HL-60/S4 treated with retinoic acid at 250 ng/mL for 4 days and 3 days (cell line): ENCODE results near the gene STARD5.

ENCODE experiments used
- in situ Hi-C: fragments of 300-500 bp; cut with MboI; formaldehyde crosslinking; loops from 2 replicates; pipeline ENCODE4 v1.7.0; 2022; ENCODE audit warnings: low sequenced_read_pairs

Gene STARD5

DNA sequence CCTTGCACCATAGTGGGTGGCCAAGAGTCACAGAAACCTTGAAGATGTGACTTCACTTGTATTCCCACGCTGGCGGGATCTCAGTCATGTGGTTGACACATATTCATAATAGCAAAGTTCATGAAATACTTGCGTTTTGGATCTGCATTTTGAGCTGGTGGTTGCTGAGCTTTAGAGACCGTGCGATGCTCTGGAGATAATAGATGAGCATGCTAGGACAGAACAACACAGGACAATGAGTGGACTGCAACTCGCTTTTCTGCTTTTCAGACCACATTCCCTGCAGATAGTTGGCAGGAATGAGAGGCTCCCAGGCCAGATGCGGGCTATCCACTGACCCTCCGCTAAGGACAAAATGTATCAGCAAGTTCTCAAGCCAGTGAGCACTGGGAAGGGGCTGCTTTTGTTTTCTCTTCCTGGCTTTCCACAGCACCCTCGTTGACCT lies 13.8 kb upstream of the STARD5 start:
- in situ Hi-C loops = no loop called here

DNA sequence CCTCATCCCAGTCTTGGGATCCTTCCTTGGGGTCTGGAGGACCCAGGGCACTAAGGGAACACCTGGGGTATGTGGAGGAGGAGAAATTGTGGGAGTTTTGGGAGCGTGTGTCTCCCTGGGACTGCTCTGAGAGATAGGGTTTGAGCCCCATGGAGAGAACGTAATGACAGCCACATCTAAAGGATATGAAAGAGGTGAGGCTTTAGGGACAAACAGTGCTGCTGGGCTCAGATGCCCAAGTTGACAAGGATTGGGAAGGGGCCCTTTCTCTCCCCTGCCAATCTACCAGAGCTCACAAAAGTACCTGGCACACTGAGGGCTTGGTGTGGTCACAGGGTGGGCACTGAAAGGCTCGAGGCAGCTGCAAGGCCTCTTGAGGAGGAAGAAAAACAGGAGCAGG lies 13.3 kb upstream of the STARD5 start:
- in situ Hi-C loops = no loop called here

DNA sequence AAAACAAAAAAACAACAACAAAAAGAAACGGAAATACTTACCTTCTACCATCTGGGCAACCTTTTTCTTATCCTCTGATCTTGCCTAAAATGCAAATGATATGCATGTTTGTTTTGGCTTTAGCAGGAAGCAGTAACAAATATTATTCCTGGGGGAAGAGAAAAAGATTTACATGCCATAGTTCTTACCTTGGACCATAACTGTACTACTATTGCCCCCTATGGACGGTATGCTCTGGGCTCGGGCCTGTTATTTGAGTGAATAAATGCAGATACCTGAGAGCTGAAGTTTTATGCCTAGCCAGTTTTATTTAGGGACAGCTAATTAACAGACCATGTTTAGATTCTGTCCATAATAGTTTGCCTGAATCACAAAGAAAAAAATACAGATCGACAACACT lies 12.6 kb upstream of the STARD5 start:
- in situ Hi-C loops = no loop called here

GRCh38 chr15:81335631-81336030 lies 11.7 kb upstream of the STARD5 start:
- in situ Hi-C loops = no loop called here

GRCh38 chr15:81334768-81335435 lies 11.0 kb upstream of the STARD5 start:
- in situ Hi-C loops = loop anchor here (5.0 kb wide), 1 partner anchor 38 kb away; no protein-coding TSS in a partner anchor

GRCh38 chr15:81333363-81333762 lies 9.4 kb upstream of the STARD5 start:
- in situ Hi-C loops = loop anchor here (5.0 kb wide), 1 partner anchor 36 kb away; no protein-coding TSS in a partner anchor

- in situ Hi-C loops = loop anchor here (5.0 kb wide), 1 partner anchor 35 kb away; no protein-coding TSS in a partner anchor
Observed at GRCh38 chr15:81332326-81332725, 8.4 kb upstream of the STARD5 start.

- in situ Hi-C loops = loop anchor here (5.0 kb wide), 1 partner anchor 34 kb away; no protein-coding TSS in a partner anchor
Observed at GRCh38 chr15:81331600-81331999, 7.7 kb upstream of the STARD5 start.

GRCh38 chr15:81331141-81331540 lies 7.2 kb upstream of the STARD5 start:
- in situ Hi-C loops = loop anchor here (5.0 kb wide), 1 partner anchor 34 kb away; no protein-coding TSS in a partner anchor

DNA sequence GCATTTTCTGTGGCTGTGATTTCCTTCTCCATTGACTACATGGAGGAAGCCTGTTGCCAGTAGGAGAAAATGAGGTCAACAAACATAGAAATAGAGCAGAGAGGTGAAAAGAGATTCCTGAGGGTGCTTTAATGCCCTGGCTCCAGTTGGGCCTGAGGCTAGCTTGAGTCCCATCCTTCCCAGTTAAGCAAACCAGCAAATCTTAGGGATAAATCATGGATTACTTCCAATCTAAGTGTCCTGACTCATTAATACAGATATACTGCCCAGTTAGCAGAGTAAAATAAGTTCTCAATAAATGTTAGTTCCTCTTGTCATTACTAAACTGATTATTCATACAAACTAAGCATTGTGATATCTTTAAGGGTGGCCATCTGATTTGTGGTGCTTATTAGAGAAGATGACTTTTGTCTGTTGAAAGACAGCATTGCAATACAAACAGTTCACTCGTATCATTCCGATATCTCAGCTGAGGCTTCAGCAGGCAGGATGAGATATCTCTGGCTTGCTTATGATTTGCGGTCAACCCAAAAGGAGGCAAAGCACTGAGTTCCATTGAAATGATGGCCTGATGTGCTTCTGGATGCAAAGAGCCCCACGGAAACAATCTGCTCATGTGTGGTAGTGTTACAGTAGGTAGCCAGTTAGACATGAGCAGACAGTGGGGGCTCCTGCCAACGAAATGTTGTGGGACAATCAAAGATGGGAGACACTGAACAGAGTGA lies 6.6 kb upstream of the STARD5 start:
- in situ Hi-C loops = loop anchor here (5.0 kb wide), 1 partner anchor 33 kb away; no protein-coding TSS in a partner anchor

GRCh38 chr15:81329446-81329845 lies 5.5 kb upstream of the STARD5 start:
- in situ Hi-C loops = no loop called here

DNA sequence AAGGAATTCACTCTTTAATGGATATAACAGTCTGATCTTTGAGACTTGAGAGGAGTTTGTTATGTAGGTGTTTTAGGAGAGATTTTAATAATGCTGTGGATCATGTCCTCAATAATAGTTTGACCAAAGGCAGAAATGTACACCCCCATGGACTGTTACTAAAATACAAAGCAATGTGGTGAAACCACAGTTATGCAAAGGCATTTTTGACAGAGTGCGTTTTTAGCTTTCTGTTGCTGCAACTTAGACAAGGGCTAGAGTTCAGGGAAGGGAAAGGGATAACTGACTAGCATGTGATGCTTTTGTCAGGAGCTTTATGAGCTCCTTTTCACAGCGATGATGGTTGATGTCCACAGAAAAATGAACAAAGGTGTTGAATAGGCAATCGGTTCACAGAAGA lies 3.6 kb upstream of the STARD5 start:
- in situ Hi-C loops = no loop called here

DNA sequence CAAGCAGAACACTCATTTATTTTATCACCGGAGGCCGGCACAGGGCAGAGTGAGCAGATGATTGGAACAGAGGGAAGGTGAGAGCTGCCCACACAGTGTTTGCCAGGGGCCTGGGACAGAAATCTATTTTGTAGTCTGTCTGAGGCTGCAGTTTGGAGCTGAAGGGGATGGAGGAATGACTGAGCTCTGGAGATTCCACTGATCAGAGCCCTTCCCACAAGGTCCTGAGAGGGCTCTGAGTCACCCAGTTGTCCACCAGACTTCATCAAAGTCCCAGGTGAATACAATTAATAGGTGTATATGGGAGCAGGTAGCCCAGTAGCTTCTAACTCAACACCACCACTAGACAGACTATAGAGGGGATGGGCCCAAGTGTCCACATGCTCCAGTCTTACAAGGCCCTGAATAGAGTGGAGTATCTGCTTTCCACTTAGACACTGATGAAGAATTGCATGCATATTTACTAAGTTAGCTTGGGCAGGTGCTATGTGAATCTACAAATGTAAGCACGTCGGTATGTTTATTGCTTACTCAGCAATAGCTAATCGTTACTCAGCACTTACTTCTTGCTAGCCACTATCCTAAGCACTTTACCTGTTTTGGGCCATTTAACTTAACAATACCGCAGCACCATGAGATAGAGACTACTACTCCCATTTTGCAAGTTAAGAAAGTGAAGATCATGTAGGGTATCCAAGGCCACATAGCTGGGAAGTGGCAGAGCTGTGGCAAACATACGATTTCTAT lies 2.7 kb upstream of the STARD5 start:
- in situ Hi-C loops = no loop called here

- in situ Hi-C loops = no loop called here
Observed at GRCh38 chr15:81323559-81323943, 390 bp downstream of the STARD5 start.

DNA sequence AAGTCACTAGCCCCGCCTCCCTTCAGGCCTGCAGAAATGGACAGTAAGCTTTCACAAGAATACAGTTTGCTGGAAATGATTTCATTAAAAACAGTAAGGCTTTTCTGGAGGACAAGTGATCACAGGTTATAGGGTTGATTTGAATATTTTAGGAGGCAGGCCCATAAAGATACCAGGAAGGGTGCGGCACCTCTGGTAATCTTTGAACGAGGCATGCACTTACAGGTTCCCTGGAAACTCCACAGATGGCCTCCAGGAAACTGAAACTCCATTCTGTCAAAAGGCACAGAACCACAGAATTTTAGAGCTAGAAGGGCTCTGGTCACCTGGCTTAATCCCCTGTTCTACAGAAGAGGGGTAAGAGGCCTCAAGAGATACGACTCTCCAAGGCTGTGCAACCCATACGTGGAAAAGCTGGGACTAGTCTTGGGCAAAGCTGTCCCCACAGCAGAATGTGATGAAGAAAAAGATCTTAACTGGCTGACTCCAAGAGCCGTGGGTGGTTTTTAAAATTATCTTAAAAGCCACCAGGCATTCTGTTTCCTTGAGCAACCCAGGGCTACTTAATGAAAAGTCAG lies 1.2 kb downstream of the STARD5 start:
- in situ Hi-C loops = no loop called here

GRCh38 chr15:81321667-81322066 lies 2.3 kb downstream of the STARD5 start:
- in situ Hi-C loops = no loop called here

- in situ Hi-C loops = no loop called here
Observed at GRCh38 chr15:81317642-81318017, 6.3 kb downstream of the STARD5 start.

DNA sequence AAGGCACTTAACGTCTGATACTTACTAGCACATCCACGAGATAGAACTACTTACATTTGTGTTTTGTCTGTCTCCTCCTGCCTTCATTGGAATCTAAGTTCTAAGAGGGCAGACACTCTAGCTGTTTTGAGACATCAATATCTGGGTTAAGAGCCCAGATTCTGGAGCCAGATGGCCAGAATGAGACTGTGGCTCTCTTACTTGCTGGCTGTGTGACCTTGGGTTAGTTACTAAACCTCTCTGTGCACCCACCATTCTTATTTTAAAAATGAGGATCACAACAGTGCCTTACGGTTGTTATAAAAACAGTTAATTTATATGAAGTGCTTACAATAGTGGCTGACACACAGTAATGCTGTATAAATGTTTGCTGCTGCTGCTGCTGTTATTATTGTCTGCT lies 7.7 kb downstream of the STARD5 start:
- in situ Hi-C loops = no loop called here

DNA sequence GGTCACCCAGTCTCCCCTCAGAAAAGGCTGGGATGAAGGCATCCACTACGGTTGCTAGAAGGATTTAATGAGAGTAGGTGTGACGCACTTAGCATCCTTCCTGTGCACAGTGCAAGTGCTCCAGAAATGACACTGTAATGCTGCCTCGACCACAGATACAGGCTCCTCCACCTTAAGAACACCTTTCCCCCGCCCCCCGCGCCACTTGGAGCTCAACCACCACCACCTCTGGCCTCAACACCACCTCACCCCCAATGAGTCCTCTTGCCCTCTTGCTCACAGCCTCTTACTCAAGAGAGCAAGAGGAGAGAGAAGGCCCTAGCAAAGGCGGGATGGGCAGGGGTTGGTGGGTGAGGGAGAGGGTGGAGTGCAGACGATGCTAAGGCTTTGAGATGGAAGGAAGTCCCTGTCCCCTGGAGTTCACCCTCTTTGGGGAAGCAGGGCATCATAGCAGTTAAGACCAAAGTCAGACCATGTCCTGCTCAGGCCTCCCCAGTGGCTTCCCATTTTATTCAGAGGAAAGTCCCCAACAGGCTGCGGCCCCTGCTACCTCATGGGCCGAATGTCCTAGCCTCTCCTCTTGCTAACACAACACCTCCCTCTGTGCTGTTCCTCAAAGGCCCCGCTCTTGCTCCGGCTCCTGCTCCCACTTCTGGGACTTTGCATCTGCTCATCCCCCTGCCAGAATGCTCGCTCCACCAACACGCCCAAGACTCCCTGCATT lies 8.3 kb downstream of the STARD5 start:
- in situ Hi-C loops = no loop called here

- in situ Hi-C loops = no loop called here
Observed at GRCh38 chr15:81314378-81314777, 9.6 kb downstream of the STARD5 start.
